ENCODE results near the gene RNU5D-1.

The RNU5D-1 gene

DNA sequence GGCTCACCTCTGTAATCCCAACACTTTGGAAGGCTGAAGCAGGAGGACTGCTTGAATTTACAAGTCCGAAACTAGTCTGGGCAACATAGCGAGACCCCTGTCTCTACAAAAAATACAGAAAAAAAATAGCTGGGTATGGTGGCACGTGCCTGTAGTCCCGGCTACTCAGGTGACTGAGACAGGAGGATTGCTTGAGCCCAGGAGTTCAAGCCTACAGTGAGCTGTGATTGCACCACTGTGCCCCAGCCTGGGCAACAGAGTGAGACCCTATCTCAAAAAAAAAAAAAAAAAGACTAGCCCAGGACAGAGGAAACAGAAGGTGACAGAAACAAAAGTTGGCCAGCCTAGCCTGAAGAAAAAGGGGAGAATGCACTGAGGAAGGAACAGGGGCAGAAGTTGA is 35.3 kb downstream of the RNU5D-1 start:
- H3K4me3 ChIP-seq (ENCODE audit: low read depth, low read length): no peak overlapping the region
- TF ChIP-seq, protein P1, sequence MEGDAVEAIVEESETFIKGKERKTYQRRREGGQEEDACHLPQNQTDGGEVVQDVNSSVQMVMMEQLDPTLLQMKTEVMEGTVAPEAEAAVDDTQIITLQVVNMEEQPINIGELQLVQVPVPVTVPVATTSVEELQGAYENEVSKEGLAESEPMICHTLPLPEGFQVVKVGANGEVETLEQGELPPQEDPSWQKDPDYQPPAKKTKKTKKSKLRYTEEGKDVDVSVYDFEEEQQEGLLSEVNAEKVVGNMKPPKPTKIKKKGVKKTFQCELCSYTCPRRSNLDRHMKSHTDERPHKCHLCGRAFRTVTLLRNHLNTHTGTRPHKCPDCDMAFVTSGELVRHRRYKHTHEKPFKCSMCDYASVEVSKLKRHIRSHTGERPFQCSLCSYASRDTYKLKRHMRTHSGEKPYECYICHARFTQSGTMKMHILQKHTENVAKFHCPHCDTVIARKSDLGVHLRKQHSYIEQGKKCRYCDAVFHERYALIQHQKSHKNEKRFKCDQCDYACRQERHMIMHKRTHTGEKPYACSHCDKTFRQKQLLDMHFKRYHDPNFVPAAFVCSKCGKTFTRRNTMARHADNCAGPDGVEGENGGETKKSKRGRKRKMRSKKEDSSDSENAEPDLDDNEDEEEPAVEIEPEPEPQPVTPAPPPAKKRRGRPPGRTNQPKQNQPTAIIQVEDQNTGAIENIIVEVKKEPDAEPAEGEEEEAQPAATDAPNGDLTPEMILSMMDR (IDR thresholded peaks at IDR 0.05; ENCODE audit: low read depth, low read length): no peak
- no peak for TF ChIP-seq MYC (IDR thresholded peaks at IDR 0.05; ENCODE audit: low read depth, low read length)
- no peak for TF ChIP-seq POLR2A (IDR thresholded peaks at IDR 0.05; ENCODE audit: extremely low read depth, insufficient read length)
- TF ChIP-seq MAX (IDR thresholded peaks at IDR 0.05; ENCODE audit: low read depth, low read length): no peak
- DNase-seq (ENCODE audit: low read depth): no peak

DNA sequence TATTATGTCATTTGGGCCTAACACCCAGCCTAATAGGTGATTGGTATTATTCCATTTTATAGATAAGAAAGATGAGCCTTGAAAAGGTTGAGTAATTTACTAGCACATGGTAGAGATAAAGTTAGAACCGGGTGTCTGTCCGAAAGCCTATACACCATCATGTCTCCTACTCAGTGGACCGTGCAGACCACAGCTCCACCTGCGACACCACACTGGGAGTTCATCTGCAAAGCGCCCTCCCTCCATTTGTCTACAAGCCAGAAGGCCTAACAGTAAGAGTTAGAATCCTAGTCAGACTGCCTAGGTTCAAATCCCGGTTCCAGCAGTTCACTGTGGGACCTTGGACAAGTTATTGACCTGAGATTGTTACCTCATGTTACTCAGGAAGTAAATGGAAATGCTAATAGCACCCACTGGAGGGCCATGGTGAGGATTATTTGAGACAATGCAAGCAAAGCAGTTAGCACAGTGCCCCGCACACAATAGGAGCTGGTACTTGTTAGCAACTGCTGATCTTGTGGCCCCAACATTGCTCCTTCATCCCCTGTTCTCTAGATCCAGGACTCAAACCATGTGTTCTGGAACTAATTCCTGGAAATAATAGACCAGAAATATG is 36.0 kb downstream of the RNU5D-1 start:
- TF ChIP-seq MYC (IDR thresholded peaks at IDR 0.05; ENCODE audit: low read depth, low read length): no peak
- TF ChIP-seq, protein P1 (IDR thresholded peaks at IDR 0.05; ENCODE audit: low read depth, low read length): no peak
- TF ChIP-seq POLR2A (IDR thresholded peaks at IDR 0.05; ENCODE audit: extremely low read depth, insufficient read length): no peak
- TF ChIP-seq MAX (IDR thresholded peaks at IDR 0.05; ENCODE audit: low read depth, low read length): no peak
- no peak overlapping the region for H3K4me3 ChIP-seq (ENCODE audit: low read depth, low read length)
- no peak for DNase-seq (ENCODE audit: low read depth)

GRCh38 chr1:44693900-44694299 is 37.1 kb downstream of the RNU5D-1 start:
- no peak for TF ChIP-seq MAX (IDR thresholded peaks at IDR 0.05; ENCODE audit: low read depth, low read length)
- TF ChIP-seq, protein P1 (IDR thresholded peaks at IDR 0.05; ENCODE audit: low read depth, low read length): no peak
- TF ChIP-seq MYC (IDR thresholded peaks at IDR 0.05; ENCODE audit: low read depth, low read length): no peak
- no peak for TF ChIP-seq POLR2A (IDR thresholded peaks at IDR 0.05; ENCODE audit: extremely low read depth, insufficient read length)
- no peak overlapping the region for H3K4me3 ChIP-seq (ENCODE audit: low read depth, low read length)
- DNase-seq (ENCODE audit: low read depth): no peak

- TF ChIP-seq, protein P1 (IDR thresholded peaks at IDR 0.05; ENCODE audit: low read depth, low read length): no peak
- TF ChIP-seq MYC (IDR thresholded peaks at IDR 0.05; ENCODE audit: low read depth, low read length): no peak
- no peak for TF ChIP-seq MAX (IDR thresholded peaks at IDR 0.05; ENCODE audit: low read depth, low read length)
- no peak for TF ChIP-seq POLR2A (IDR thresholded peaks at IDR 0.05; ENCODE audit: extremely low read depth, insufficient read length)
- no peak for DNase-seq (ENCODE audit: low read depth)
- no peak overlapping the region for H3K4me3 ChIP-seq (ENCODE audit: low read depth, low read length)
Measured at GRCh38 chr1:44693159-44693558, 37.8 kb downstream of the RNU5D-1 start.

GRCh38 chr1:44689447-44689765 is 41.6 kb downstream of the RNU5D-1 start:
- TF ChIP-seq MAX (IDR thresholded peaks at IDR 0.05; ENCODE audit: low read depth, low read length) (no peak), POLR2A (IDR thresholded peaks at IDR 0.05; ENCODE audit: extremely low read depth, insufficient read length) (no peak), MYC (IDR thresholded peaks at IDR 0.05; ENCODE audit: low read depth, low read length) (no peak)
- TF ChIP-seq, protein P1 (IDR thresholded peaks at IDR 0.05; ENCODE audit: low read depth, low read length): no peak
- H3K4me3 ChIP-seq (ENCODE audit: low read depth, low read length): no peak overlapping the region
- no peak for DNase-seq (ENCODE audit: low read depth)

Data from NB4 (cell line).